ENCODE results near the gene CD68.

DNA sequence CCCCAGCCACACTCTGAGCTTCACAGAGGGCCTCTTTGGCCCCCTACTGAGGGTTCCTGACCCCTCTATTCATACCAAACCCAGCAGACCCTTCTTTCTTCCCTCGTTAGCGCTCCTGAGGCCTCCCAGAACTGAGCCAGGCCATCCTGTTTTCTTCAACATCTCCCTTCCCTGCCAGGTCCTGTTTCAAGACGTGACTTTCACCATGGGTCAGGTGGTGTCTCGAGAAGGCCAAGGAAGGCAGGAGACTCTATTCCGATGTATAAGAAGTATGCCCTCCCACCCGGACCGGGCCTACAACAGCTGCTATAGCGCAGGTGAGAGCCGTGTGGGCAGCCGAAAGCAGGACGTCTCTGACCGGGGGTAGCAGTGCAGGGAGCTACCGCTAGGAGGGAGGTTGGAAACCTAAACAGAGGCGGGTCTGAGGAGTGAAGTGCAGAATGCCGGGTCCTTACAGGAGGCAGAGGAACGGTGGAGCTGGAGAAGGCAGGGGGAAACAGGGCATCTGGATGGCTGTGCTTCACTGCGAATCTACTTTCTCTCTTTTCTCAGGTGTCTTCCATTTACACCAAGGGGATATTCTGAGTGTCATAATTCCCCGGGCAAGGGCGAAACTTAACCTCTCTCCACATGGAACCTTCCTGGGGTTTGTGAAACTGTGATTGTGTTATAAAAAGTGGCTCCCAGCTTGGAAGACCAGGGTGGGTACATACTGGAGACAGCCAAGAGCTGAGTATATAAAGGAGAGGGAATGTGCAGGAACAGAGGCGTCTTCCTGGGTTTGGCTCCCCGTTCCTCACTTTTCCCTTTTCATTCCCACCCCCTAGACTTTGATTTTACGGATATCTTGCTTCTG lies 19.0 kb upstream of the CD68 start:
- TF ChIP-seq CTCF (IDR thresholded peaks at IDR 0.05; ENCODE audit: low read length) (peak; percentile 81), EZH2 (optimal IDR thresholded peaks at IDR 0.05; ENCODE audit: low read depth, low read length) (no peak), EZH2phosphoT487 (IDR thresholded peaks at IDR 0.05; ENCODE audit: low read length) (no peak)
